OCI-LY7 (cell line): ENCODE data around the gene PRPF40B. TPM values are rescaled to one million over a fixed set of nuclear protein-coding genes. Genes with fewer than 3 reads are reported as not detected.
A peak's percentile ranks its signal among the peaks of the same experiment; 100 is the strongest.

Source experiments
- BruUV-seq: library from RNA; stranded (reverse); fragments of 400-500 nt; replicated peaks from 2 replicates; lab custom pipeline; 2021; lab: Mats Ljungman, UMichigan
- CTCF ChIA-PET: fragments of 300-600 bp; sonication (Branson Sonifier 250); formaldehyde crosslinking; loops from one replicate; lab custom pipeline; 2022; ENCODE audit warnings: antibody characterized with exemption; ENCODE audit not compliant: unreplicated experiment; lab: Charles Lee
- POLR2A ChIA-PET: fragments of 300-600 bp; sonication (Branson Sonifier 250); formaldehyde crosslinking; loops from one replicate; lab custom pipeline; 2022; ENCODE audit warnings: antibody characterized with exemption; lab: Charles Lee
- DNase-seq: peaks from one replicate; pipeline ENCODE4 v3.0.0-alpha.2; 2015; ENCODE audit warnings: low spot score
- H2AFZ ChIP-seq: fragments of 200-600 bp; sonication (generic), shearing (Covaris generic); 2 replicates; pipeline ENCODE4 v1.6.1; 2014; ENCODE audit warnings: mild to moderate bottlenecking, antibody characterized with exemption, low read length, moderate library complexity
- H3K27ac ChIP-seq: fragments of 200-600 bp; sonication (generic); 2 replicates; pipeline ENCODE4 v1.5.1; 2014; ENCODE audit warnings: mixed run types, low read depth, mild to moderate bottlenecking, moderate library complexity, low read length, inconsistent platforms; ENCODE audit not compliant: poor library complexity, severe bottlenecking
- H3K36me3 ChIP-seq: fragments of 200-600 bp; sonication (generic); 2 replicates; pipeline ENCODE4 v1.6.1; 2014; ENCODE audit warnings: mild to moderate bottlenecking, antibody characterized with exemption, low read length, moderate library complexity, mixed read lengths; ENCODE audit not compliant: insufficient read depth
- H3K4me1 ChIP-seq: fragments of 200-600 bp; sonication (generic); 2 replicates; pipeline ENCODE4 v1.5.1; 2014; ENCODE audit warnings: mild to moderate bottlenecking, low read length; ENCODE audit not compliant: insufficient read depth, poor library complexity, severe bottlenecking
- H3K4me2 ChIP-seq: fragments of 200-600 bp; sonication (generic); 2 replicates; pipeline ENCODE4 v1.6.1; 2014; ENCODE audit warnings: mild to moderate bottlenecking, low read length
- H3K4me3 ChIP-seq: fragments of 200-600 bp; sonication (generic); 2 replicates; pipeline ENCODE4 v1.5.1; 2014; ENCODE audit warnings: mild to moderate bottlenecking, low read depth, low read length; ENCODE audit not compliant: poor library complexity, severe bottlenecking
- H3K79me2 ChIP-seq: fragments of 200-600 bp; sonication (generic); 2 replicates; pipeline ENCODE4 v1.6.1; 2016; ENCODE audit warnings: low read depth, mild to moderate bottlenecking, low read length, moderate library complexity, mixed read lengths; ENCODE audit not compliant: insufficient read depth
- H3K9me2 ChIP-seq: fragments of 200-600 bp; sonication (generic); 2 replicates; pipeline ENCODE4 v1.6.1; 2016; ENCODE audit warnings: mild to moderate bottlenecking, low read length, mixed read lengths; ENCODE audit not compliant: insufficient read depth
- H3K9me3 ChIP-seq: fragments of 200-600 bp; sonication (generic); 2 replicates; pipeline ENCODE4 v1.6.1; 2014; ENCODE audit warnings: mild to moderate bottlenecking, mixed run types, low read length, mixed read lengths
- H4K20me1 ChIP-seq: fragments of 200-600 bp; sonication (generic); 2 replicates; pipeline ENCODE4 v1.6.1; 2014; ENCODE audit warnings: mild to moderate bottlenecking, antibody characterized with exemption, low read length, moderate library complexity, mixed read lengths; ENCODE audit not compliant: insufficient read depth
- EZH2phosphoT487 ChIP-seq: fragments of 200-600 bp; sonication (generic); IDR thresholded peaks from 2 replicates; pipeline ENCODE4 v1.6.1; 2018; ENCODE audit warnings: low read depth, borderline replicate concordance, mild to moderate bottlenecking, mixed run types, antibody characterized with exemption, low read length, moderate library complexity, mixed read lengths
- intact Hi-C: fragments of 100-400 bp; cut with micrococcal nuclease; formaldehyde crosslinking; loops from one replicate; pipeline ENCODE4 v1.10.0; 2022; ENCODE audit not compliant: unreplicated experiment
- total RNA-seq, 2 experiments: library from RNA; depleted of rRNA in 1 of 2; stranded (reverse); fragments of >200 nt in 1 of 2; shearing (Covaris generic) in 1 of 2; gene quantifications; 2 replicates each; pipeline ENCODE4 v1.2.3, GENCODE V29; 2014 to 2022
- TF ChIP-seq, protein P1 (sequence below): fragments of 200-600 bp; sonication (generic); conservative IDR thresholded peaks from 2 replicates; pipeline ENCODE4 v1.5.1; 2014; ENCODE audit warnings: mild to moderate bottlenecking, antibody characterized with exemption, low read length, moderate library complexity, mixed read lengths

The PRPF40B gene
- total RNA-seq, 2 experiments from 2014 or later: 11.3 to 26.3 TPM

GRCh38 chr12:49683599-49684309 is 60.4 kb downstream of the PRPF40B start:
- H3K9me2 ChIP-seq: no peaks in the 10 kb centered on the region
- no TSS peak for BruUV-seq
- H4K20me1 ChIP-seq: no peaks in the 10 kb centered on the region
- TF ChIP-seq EZH2phosphoT487: no peak
- TF ChIP-seq, protein P1, sequence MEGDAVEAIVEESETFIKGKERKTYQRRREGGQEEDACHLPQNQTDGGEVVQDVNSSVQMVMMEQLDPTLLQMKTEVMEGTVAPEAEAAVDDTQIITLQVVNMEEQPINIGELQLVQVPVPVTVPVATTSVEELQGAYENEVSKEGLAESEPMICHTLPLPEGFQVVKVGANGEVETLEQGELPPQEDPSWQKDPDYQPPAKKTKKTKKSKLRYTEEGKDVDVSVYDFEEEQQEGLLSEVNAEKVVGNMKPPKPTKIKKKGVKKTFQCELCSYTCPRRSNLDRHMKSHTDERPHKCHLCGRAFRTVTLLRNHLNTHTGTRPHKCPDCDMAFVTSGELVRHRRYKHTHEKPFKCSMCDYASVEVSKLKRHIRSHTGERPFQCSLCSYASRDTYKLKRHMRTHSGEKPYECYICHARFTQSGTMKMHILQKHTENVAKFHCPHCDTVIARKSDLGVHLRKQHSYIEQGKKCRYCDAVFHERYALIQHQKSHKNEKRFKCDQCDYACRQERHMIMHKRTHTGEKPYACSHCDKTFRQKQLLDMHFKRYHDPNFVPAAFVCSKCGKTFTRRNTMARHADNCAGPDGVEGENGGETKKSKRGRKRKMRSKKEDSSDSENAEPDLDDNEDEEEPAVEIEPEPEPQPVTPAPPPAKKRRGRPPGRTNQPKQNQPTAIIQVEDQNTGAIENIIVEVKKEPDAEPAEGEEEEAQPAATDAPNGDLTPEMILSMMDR: no peak
- intact Hi-C loops: no loop called here
- no peak overlapping the region for H3K4me3 ChIP-seq
- ChIA-PET POLR2A (interaction anchor here (0.6 to 1.7 kb wide), 2 partner anchors 8 to 315 kb away, joined by 5 to 6 read pairs; no protein-coding TSS in a partner anchor), CTCF (interaction anchor here (1.1 kb wide), 1 partner anchor 18 kb away, joined by 3 read pairs; no protein-coding TSS in a partner anchor)
- peaks cover 10% of the 10 kb centered on the region for H3K4me1 ChIP-seq
- DNase-seq: no peak
- H3K4me2 ChIP-seq: no peak overlapping the region
- H3K79me2 ChIP-seq: no peaks in the 10 kb centered on the region
- no peaks in the 10 kb centered on the region for H3K36me3 ChIP-seq
- no peak overlapping the region for H3K27ac ChIP-seq
- H2AFZ ChIP-seq: no peak overlapping the region
- H3K9me3 ChIP-seq: no peaks in the 10 kb centered on the region

DNA sequence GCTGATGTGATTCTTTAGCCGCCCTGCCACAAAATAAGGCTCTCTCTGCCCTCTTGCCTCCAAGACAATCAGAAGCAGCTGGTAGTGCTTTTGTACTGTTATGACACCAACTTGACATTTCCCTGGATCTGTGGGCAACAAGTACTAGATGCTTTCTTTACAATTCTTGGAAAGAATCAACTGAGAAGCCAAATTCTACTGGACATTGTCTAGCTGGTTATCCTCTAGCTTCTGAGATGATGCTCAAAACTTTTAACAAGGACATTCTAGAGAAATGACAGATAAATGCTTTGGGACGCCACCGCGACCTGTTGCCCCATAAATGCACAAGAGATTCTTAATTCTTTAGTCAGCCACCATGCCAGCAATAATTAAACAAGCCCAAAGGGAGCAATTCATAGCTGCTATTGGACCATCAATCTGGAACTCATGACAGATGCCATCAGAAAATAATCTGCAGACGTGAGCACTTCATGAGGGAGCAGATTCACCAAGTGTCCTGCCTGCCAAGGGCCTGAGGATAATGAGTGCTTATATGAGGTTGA is 61.0 kb downstream of the PRPF40B start:
- H3K4me2 ChIP-seq: no peak overlapping the region
- H3K79me2 ChIP-seq: no peaks in the 10 kb centered on the region
- H4K20me1 ChIP-seq: no peaks in the 10 kb centered on the region
- no peaks in the 10 kb centered on the region for H3K9me2 ChIP-seq
- CTCF ChIA-PET: no interaction called here
- no TSS peak for BruUV-seq
- DNase-seq: no peak
- H3K36me3 ChIP-seq: no peaks in the 10 kb centered on the region
- intact Hi-C loops: no loop called here
- TF ChIP-seq EZH2phosphoT487: no peak
- TF ChIP-seq, protein P1: no peak
- H2AFZ ChIP-seq: no peak overlapping the region
- POLR2A ChIA-PET: interaction anchor here (0.6 to 1.7 kb wide), 2 partner anchors 9 to 316 kb away, joined by 5 to 6 read pairs; no protein-coding TSS in a partner anchor
- H3K4me1 ChIP-seq: peaks cover 16% of the 10 kb centered on the region
- no peaks in the 10 kb centered on the region for H3K9me3 ChIP-seq
- no peak overlapping the region for H3K4me3 ChIP-seq
- no peak overlapping the region for H3K27ac ChIP-seq

DNA sequence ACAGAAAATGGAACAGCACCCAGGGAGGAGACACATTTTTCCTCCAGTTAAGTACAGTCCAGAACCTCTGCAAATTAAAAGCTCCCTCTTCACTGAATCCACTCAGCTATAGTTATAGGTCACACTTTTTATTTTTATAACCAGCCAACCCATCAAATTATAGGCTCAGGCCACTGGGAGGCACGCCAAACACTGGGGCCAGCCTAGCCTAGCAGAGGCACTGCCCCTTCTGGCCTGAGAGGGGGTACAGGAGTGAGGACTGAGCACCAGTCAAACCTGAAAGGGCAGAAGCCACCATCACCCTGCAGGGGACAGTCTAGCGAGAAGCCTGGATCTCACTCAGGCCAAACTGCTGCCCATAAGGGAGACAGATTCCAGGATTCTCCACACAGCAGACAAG is 64.6 kb downstream of the PRPF40B start:
- Histone ChIP-seq H3K9me2 (no peaks in the 10 kb centered on the region), H3K4me1 (peaks cover 43% of the 10 kb centered on the region), H3K4me3 (no peak overlapping the region), H4K20me1 (no peaks in the 10 kb centered on the region), H3K79me2 (0 out of 2 replicates have a peak, but pooled peaks cover 5% of the 10 kb centered on the region), H3K4me2 (no peak overlapping the region), H3K27ac (no peak overlapping the region), H3K36me3 (no peaks in the 10 kb centered on the region), H3K9me3 (no peaks in the 10 kb centered on the region), H2AFZ (no peak overlapping the region)
- ChIA-PET CTCF (no interaction called here), POLR2A (interaction anchor here (0.8 to 2.2 kb wide), 4 partner anchors 11 to 25 kb away, joined by 3 to 5 read pairs (median 4); no protein-coding TSS in a partner anchor)
- BruUV-seq: no TSS peak
- TF ChIP-seq, protein P1: peak; percentile 53
- TF ChIP-seq EZH2phosphoT487: no peak
- no peak for DNase-seq
- intact Hi-C loops: no loop called here
